NCI-H2196 (cell line): ENCODE results near the gene NDUFAB1.
"Not testable (repeated sequence)": the region's sequence is repeated elsewhere in the genome, so short reads cannot be mapped to it uniquely, and the experiment has no call there.

Experiments used
- DNase-seq: peaks from one replicate; lab custom pipeline; 2025; ENCODE audit not compliant: unreplicated experiment; lab: John Stamatoyannopoulos, UW

Gene NDUFAB1

DNA sequence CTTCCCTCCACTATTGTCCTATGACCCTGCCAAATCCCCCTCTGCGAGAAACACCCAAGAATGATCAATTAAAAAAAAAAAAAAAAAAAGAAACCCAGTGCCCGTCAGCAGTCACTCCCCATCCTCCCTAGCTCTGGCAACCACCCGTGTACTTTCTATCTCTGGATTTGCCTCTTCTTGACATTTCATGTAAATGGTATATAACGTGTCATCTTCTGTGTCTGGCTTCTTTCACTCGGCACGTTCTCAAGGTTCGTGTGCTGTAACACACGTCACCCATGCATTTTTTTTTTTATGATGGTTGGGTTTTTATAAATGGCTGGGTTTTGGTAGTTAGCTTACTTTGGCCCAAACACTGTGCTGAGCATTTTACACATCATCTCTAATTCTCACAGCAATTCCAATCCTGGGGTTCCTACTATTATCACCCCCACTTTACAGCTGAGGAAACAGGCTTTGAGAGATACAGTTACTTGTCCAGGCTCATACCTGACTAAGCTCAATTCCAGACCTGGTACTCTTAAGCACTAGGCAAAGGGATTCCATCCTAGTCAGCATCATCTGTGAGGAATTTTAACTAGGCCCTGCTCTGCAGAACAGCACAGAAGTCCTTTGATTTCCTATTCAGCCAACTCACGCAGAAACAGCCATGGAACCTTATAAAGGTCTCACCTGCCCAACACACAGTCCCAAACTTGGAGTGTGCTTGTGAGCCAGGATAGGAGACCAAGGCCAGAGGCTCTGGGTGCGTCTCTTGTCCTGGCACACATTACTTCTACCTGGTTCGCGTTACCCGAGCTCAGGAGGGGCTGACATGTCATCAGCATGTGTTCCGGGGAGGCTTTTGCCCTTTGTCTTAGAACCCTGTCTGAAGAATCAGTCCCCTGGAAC, 11.7 kb downstream of the NDUFAB1 start:
- no peak for DNase-seq

DNA sequence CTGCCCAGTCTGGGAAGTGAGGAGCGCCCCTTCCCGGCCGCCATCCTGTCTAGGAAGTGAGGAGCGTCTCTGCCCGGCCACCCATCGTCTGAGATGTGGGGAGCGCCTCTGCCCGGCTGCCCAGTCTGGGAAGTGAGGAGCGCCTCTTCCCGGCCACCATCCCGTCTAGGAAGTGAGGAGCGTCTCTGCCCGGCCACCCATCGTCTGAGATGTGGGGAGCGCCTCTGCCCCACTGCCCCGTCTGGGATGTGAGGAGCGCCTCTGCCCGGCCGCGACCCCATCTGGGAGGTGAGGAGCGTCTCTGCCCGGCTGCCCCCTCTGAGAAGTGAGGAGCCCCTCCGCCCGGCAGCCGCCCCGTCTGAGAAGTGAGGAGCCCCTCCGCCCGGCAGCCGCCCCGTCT, 12.8 kb downstream of the NDUFAB1 start:
- not testable (repeated sequence) for DNase-seq

DNA sequence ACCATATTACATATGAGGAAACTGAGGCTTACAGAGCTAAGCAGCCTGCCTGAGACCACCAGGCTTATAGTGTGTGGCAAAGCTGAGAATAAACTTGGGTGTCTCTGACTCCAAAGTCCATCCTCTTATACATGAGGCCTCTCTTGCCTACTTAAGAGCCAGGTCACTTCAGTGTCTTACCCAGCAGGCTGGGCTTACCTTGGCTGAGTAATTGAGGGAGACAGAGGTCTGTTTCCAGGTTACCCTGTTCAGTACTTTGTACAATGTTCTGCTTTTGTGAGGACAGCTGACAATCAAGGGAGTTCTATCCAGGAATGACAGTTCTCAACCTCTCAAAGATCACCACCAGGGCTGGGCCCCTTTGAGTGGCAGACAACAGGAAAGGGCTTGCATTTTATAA, 14.4 kb downstream of the NDUFAB1 start:
- DNase-seq, result no peak

DNA sequence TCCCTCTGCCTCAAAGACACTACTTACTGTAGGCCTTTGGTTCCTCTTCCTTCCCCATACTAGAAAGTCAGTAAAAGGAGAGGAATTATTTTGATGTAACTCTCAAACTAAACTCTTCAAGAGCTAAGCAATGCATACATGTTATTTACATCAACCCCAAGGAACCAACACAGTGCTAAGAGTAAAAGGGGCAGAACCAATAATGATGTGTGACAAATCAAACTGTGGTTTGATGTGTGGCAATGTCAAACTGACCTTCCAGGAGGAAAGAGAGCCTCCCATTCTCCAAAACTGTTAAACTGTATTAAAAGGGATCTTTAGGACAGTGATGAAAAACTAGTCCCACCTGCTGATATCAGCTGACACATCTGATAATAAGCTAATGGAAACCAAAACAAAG, 15.7 kb downstream of the NDUFAB1 start:
- DNase-seq, result no peak

DNA sequence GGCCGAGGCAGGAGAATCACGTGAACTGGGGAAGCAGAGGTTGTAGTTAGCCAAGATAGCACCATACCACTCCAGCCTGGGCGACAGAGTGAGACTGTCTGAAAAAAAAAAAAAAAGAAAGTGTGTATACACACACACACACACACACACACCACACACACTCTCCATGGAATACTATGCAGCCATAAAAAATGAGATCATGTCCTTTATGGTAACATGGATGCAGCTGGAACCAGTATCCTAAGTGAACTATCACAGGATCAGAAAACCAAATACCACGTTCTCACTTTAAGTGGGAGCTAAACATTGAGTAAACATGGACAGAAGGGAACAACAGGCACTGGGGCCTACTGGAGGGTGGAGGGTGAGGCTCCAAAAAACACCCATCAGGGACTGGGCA, 16.7 kb downstream of the NDUFAB1 start:
- no peak for DNase-seq

DNA sequence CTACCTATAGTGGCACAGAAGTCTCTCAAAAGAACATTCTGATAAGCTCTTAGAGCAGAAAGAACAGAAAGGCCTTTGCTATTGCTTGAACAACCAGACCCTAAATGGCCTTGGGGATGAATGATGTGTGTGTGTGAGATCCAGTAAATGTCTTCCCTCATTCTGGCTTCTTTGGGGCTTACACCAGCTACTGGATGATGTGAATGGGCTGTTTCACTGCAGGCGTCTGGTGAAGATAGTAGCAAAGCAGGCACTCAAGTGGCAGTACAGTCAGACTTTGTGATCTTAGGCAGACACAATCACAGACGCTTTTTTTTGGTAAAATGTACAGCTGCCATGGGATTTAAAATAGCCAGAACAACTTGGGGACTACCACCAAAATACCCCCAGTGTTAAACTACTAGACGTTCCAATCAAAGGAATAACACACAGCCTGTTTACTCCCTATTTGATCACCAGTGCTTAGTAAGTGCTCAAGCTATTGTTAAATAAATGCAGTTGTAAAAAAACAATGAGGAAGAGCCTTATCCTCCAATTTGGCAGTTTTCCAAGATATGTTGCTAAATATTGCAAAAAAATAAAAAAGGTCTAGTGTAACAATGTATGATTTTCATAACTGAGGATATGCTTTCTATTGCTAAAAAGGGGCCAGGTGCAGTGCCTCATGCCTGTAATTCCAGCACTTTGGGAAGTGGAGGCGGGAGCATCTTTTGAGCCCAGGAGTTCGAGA, 17.9 kb downstream of the NDUFAB1 start:
- DNase-seq, result no peak

DNA sequence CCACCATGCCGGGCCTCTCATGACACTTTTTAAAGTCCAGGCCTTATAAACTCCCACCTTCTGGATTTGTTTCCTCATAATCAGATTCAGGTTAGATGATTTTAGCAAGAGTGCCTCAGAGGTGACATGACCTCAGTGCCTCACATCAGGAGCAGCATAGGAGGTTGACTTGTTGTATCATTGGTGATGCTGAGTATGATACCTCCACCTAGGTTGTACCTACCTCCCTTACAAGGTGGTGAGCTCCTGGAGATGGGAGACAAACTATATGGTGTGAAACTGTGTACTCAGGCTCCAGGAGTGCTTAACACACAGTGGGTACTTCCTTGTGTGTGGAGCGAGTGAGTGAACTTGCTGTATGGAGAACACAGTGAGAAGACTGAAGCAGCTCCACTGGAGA, 18.6 kb downstream of the NDUFAB1 start:
- DNase-seq, result no peak

DNA sequence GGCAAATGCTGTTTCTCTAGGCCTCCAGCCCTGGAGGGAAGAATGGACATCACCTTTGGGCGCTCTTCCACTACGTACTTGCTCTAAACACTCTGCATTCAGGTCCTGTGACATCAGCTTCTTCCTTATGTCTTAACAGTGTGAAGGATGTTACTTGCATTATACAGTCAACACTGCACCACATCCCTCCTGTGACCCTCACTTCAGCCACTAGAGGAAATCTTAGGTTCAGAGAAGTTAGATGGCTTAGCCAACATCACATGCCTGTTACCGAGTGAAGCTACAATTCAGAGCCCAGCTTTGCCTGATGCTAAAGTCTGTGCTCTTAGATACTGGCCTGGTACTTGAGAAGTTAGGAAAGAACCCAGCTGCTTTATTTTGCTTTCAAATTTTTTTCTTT, 20.3 kb downstream of the NDUFAB1 start:
- no peak for DNase-seq

DNA sequence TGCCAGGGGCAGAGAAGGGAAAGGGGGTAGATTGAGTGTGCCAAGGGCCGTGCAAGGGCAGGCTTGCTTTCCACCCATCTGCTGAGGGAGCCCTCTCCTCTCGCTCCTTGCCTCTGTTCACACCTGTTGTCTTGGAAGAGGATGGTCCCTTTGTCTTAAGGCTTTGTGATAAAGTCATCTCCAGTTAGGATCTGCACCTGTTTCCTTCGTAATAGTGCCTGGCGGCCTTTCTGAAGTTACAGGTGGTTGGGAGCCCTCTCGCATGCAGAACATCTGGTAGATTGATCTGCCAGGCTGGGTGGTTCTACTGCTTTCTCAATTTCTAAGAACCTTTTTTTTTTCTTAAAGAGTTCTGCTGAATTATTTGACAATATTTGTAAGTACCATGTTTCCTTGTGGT, 22.3 kb downstream of the NDUFAB1 start:
- DNase-seq, result no peak

DNA sequence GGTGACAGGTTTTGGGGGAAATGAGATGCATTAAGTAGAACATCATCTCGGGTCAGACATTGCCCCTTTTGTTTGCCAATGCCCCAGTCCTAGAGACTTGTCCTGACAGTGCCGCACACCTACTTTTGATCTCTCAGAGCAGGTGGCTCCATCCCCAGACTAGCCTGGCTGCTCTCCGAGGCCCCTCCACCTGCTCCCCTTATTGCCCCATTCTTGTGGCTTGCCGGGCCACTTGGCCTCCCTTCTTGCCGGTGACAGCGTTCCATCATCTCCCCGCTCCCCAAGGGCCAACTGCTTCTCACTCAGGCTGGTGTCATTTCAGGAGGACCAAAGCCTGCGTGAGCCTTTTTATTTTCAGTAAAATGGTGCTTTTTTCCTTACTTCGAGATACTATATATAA, 23.7 kb downstream of the NDUFAB1 start:
- no peak for DNase-seq

DNA sequence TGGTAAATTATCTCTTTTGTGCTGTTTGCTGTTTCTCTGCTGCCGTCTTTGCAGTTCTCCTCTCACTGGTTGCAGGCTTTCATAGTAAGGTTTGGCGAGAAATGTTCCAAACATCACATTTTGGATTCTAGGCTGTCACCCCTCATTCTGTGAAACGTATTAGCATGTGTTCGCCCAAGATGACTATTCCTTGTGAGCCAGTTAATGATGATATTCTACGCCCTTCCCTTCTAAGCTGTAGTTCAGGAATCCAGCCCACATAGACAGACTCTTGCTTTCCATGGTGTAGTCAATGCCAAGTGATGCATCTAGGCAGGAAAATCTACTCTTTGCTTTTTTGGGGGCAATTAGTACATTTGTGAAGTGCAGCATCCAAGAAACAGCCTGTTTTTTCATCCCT, 24.2 kb downstream of the NDUFAB1 start:
- DNase-seq, result no peak

DNA sequence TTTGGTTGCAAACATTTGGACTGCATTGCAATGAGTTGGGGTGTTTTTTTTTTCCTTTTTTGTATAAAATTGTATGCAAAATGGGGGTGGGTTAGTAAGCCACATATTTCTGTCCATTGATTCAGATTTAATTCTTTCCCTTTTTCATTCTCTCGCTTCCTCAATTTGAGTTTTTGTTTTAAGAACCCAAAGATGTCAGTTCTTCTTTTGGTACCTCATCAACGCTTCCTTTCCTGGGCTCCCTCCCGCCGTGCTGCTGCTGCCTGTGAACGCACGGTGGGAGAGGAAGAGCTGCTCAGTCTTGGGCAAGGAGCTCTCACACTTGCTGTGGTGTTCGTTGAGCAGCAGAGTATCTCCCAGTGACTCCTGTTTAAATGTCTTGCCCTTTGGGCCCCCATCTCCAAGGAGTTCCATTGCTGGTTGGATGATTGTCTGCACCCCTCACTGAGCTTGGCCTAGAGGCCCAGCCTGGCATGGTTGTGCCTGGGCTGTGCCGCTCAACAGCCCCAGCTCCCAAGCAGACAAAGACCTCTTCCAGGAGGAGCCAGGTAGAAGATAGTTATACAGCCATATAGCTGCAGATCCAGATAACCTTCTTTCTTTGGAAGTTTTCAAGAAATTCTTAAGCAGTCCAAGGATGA, 25.0 kb downstream of the NDUFAB1 start:
- DNase-seq, result no peak

DNA sequence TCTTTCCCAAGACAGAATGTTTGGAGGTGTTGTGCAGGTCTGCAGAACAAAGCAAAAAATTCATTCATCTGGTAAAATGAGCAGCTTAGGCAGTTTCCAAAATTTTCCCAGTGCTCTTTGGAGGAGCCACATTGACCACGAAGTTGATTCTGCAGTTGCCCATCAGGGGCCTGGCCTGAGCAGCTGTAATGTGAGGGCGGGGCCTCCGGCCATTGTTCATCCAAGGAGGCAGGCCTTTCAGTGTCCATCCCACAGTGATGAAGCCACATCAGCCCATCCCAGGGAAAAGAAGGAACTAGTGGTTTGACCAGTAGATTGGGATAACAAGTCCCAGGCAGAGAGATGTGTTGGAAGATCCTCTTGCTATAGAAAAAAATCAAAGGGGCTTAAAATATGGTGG, 28.5 kb downstream of the NDUFAB1 start:
- DNase-seq, result no peak

DNA sequence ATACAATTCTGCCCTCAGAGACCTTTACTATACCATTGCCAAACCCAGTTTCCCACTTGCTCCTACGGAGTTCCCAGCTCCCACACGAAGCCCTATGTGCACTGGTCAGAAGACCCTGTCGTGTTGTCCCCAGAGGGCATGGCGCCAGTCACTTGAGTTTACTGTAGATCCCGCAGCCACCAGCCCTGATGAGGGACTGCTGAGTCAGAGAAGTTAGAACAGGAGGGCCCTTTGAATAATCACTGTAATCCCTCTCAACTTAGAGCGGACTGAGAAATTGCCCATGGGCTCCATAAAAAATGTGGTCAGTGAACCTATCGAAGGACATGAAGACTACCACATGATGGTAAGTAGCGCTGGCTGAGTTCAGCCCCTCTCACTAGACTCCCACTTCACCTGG, 29.4 kb downstream of the NDUFAB1 start:
- no peak for DNase-seq

DNA sequence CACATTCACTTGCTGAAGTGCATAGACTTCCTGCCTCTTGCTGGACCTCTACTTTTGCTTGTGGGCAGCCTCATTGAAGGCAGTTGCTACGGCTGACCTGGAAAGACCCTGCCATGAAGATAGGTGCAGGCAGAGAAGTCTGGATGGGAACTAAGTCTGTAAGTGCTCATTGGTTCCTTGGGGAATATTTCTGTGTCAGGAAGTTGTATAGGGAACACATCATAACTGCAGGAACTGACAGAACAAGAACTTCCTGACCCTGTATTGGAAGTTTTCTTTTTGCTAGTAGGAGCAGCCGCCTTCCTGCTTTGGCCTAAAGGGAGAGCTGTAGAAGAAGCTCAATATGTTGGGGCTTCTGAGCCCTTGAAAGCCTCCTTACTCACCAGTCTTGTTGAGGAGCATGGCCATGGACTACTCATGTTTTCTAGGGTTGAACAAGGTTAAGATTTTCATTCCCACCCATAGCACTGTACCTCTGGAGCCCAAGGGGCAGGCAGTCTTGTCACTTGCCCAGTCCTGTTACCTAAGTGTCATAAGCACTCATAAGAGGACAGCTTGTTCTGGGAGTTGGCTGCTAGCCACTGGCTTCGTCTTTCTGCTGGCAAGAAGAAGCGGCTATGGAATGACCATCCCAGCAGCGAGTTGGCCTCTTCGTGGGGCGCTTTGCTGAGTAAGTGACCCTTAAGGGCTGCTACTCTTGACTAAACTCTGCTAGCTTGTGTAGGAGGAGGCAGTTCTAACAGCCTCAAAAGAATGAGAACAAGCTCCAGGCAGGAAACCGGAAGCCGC, 31.3 kb downstream of the NDUFAB1 start:
- no peak for DNase-seq

DNA sequence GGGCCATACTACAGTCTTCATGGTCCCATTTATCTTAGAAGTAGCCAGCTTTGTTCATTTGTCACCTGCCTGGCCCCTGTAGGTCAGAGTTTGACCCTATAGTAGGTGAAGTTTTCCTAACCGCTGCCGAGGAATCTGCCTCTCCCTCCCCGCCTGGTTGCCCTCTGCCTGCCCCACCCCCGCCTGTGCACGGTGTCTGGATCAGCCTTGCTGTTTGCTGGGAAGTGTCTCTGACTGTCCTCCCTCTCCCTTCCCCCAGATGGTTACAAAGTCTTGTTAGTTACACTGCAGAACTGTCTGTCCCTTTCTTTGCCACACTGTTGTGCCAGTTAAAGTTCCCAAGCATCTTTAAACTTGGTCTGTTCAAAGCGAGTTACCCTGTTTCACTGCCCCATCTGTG, 32.9 kb downstream of the NDUFAB1 start:
- DNase-seq, result no peak

DNA sequence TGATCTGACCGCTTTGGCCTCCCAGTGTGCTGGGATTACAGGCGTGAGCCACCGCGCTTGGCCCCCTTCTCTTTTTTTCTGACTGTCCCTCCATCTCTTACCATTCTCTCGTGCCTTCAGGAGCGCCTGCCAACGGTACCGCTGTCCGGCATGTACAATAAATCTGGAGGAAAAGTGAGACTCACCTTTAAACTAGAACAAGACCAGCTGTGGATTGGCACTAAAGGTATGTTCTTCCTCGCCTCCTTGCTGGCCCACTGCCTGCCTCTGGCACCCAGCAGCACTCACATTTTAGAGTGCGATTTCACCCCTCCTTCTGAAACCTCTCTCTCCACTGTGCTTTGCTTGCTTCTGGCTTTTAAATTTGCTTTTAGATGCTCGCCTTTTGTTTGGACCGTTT, 33.6 kb downstream of the NDUFAB1 start:
- no peak for DNase-seq

DNA sequence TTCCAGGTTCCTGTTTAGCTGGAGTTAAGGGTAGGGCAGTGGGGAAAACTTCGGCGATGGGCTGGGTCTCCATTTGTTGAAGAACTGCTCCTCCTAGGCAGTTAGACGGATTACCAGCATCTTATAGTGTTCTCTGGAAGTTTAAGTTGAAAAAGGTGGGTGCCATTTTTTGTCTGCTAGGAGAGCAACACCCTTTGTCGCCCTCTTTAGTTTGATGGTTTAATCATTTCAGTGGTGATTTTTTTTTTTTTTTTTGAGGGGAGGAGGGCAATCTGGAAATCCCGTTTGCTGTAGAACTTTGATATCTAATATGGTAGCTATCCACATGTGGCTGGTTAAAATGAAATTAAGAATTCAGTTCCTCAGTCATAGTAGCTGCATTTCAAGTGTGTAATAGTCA, 34.5 kb downstream of the NDUFAB1 start:
- no peak for DNase-seq

DNA sequence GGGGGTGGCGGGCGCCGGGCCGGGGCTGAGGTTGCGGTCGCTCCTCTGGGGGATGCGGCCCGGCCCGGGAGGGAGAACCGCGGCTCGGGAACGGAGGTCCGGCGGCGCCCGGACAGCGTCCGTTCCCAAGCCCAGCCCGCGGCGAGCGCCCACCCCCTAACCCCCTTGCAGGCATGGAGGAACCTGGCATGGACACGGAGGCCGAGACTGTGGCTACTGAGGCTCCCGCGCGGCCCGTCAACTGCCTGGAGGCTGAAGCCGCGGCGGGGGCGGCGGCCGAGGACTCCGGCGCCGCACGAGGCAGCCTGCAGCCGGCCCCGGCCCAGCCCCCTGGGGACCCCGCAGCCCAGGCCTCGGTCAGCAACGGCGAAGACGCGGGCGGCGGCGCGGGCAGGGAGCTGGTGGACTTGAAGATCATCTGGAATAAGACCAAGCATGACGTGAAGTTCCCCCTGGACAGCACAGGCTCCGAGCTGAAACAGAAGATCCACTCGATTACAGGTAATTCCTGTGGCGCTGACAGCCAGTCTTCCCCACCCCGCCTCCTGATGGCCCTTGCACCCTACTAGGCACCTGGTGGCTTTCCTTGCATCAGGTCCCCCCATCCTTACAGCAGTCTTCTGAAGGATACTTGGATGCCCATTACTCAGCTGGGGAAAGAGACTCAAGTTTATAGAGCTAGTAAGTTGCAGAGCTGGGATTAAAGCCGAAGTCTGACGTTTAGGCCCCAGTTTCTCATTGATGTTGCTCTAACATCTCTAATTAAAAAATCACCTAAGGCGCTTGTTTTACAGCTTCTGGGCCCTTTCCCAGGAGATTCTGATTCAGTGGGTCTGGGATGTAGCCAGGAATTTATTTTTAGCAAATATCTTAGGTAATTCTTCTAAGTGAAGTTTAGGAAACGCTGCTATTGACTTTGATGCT, 38.1 kb downstream of the NDUFAB1 start:
- no peak for DNase-seq
